GM12878 (cell line): ENCODE results near the gene SRSF1. TPM values are rescaled to one million over a fixed set of nuclear protein-coding genes. Genes with fewer than 3 reads are reported as not detected.

Experiments used
- BRCA1 ChIP-seq: IDR thresholded peaks from 2 replicates; pipeline ENCODE4 v1.6.1; 2011; ENCODE audit warnings: low read depth, low read length, improper control_type of control experiment
- GATAD2B ChIP-seq: fragments of 450-650 bp; conservative IDR thresholded peaks from 2 replicates; pipeline ENCODE4 v1.6.1; 2017; ENCODE audit warnings: low read depth, mild to moderate bottlenecking, moderate library complexity
- MTA2 ChIP-seq: fragments of 450-650 bp; IDR thresholded peaks from 2 replicates; pipeline ENCODE4 v1.6.1; 2016; ENCODE audit warnings: low read depth, mild to moderate bottlenecking, moderate library complexity
- PAX8 ChIP-seq: fragments of 450-650 bp; IDR thresholded peaks from 2 replicates; pipeline ENCODE4 v1.6.1; 2017; ENCODE audit warnings: mild to moderate bottlenecking, moderate library complexity
- STAT1 ChIP-seq: fragments of 450-650 bp; conservative IDR thresholded peaks from 2 replicates; pipeline ENCODE4 v1.6.1; 2014; ENCODE audit warnings: antibody characterized with exemption, mild to moderate bottlenecking
- TCF7 ChIP-seq: IDR thresholded peaks from 2 replicates; pipeline ENCODE4 v1.6.1; 2014; ENCODE audit warnings: antibody characterized with exemption, borderline replicate concordance
- ZNF24 ChIP-seq: fragments of 450-650 bp; IDR thresholded peaks from 2 replicates; pipeline ENCODE4 v1.6.1; 2017; ENCODE audit warnings: antibody characterized with exemption, mild to moderate bottlenecking
- ZZZ3 ChIP-seq: IDR thresholded peaks from 2 replicates; pipeline ENCODE4 v1.6.1; 2011; ENCODE audit warnings: low read depth; ENCODE audit not compliant: control insufficient read depth, insufficient read length
- polyA plus RNA-seq, 11 experiments: library from polyadenylated mRNA; depleted of rRNA in 4 of 11; unstranded in 6 of 11; stranded (reverse) in 5 of 11; fragments of >200 nt; fragmentation: Nextera tagmentation in 4 of 11; fragmentation: Illumina TruSeq in 1 of 11; extraction: Ambion mirVana in 4 of 11; extraction: Trizol in 1 of 11; gene quantifications; 1 replicate in 1 of 11; 2 replicates in 10 of 11; pipeline versions ENCODE4 v1.2.1 to v1.2.3, GENCODE V29; 2011 to 2016; ENCODE audit warnings: inconsistent platforms in 2 of 11, missing spikeins in 2 of 11, low read depth in 1 of 11
- total RNA-seq, 4 experiments: library from RNA; depleted of rRNA in 3 of 4; stranded (reverse); fragments of >200 nt in 3 of 4; fragmentation: Illumina TruSeq in 1 of 4; extraction: Trizol in 1 of 4; gene quantifications; 2 replicates each; pipeline versions ENCODE4 v1.2.1 to v1.2.3, GENCODE V29; 2013 to 2021
- TF ChIP-seq, protein P1 (sequence below): fragments of 450-650 bp; IDR thresholded peaks from 2 replicates; pipeline ENCODE4 v1.6.1; 2017; ENCODE audit warnings: antibody characterized with exemption, mild to moderate bottlenecking, moderate library complexity
- TF ChIP-seq, protein P2 (sequence below): fragments of 450-650 bp; IDR thresholded peaks from 2 replicates; pipeline ENCODE4 v1.6.1; 2016; ENCODE audit warnings: mild to moderate bottlenecking
- TF ChIP-seq, protein P3 (sequence below): fragments of 450-650 bp; IDR thresholded peaks from 2 replicates; pipeline ENCODE4 v1.6.1; 2018; ENCODE audit warnings: borderline replicate concordance, mild to moderate bottlenecking; ENCODE audit not compliant: partially characterized antibody
- TF ChIP-seq, protein P4 (sequence below): fragments of 450-650 bp; IDR thresholded peaks from 2 replicates; pipeline ENCODE4 v1.6.1; 2014; ENCODE audit warnings: mild to moderate bottlenecking

SRSF1 gene
- total and polyA plus RNA-seq, 10 of the 15 experiments (the other 5 are each of a cell fraction or from before 2014, with no cell fraction given) = 101 to 474 (median 404) TPM

DNA sequence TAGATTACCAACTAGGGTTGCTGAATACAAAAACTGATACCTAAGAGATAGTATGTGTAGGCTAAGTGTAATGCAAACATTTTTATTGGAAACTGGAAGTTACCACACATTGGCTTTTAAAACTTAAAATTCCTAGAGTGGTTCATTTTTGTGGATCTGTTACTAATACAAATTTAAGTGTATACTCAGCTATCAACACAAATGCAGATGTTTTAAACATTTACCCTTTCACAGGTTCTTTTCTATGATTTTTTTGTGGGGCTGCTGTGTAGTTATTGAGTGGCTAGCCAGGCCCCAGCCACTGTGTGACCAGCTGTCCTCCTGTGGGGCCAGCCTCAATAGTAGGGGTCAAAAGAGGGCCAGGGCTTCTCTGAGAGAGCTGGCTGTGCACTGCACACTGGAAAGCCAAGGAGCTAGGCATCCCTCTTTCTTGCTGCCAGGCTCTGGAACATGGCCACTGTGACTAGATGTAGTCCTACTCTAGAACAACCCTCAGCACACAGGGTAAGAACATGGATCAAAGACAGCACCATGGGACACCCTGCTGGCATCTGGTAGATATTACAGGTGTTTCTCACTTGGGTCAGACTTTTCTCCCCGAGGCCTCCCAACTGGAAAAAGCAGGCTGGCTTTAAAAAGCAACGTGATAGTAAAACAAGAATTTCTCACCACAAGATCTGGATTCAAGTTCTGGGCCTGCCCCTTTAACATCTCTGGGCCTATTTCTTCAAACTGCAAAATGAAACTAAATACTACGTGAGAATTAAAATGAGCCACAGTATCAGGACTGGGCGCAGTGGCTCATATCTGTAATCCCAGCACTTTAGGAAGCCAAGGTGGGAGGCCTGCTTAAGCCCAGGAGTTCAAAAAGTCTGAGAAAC, 11.7 kb downstream of the SRSF1 start (continued):
- TF ChIP-seq, protein P1, sequence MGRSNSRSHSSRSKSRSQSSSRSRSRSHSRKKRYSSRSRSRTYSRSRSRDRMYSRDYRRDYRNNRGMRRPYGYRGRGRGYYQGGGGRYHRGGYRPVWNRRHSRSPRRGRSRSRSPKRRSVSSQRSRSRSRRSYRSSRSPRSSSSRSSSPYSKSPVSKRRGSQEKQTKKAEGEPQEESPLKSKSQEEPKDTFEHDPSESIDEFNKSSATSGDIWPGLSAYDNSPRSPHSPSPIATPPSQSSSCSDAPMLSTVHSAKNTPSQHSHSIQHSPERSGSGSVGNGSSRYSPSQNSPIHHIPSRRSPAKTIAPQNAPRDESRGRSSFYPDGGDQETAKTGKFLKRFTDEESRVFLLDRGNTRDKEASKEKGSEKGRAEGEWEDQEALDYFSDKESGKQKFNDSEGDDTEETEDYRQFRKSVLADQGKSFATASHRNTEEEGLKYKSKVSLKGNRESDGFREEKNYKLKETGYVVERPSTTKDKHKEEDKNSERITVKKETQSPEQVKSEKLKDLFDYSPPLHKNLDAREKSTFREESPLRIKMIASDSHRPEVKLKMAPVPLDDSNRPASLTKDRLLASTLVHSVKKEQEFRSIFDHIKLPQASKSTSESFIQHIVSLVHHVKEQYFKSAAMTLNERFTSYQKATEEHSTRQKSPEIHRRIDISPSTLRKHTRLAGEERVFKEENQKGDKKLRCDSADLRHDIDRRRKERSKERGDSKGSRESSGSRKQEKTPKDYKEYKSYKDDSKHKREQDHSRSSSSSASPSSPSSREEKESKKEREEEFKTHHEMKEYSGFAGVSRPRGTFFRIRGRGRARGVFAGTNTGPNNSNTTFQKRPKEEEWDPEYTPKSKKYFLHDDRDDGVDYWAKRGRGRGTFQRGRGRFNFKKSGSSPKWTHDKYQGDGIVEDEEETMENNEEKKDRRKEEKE = no peak
- TF ChIP-seq BRCA1 (no peak), MTA2 (no peak), GATAD2B (no peak), ZZZ3 (no peak), TCF7 (no peak), STAT1 (no peak), ZNF24 (no peak), PAX8 (no peak)
- TF ChIP-seq, protein P2, sequence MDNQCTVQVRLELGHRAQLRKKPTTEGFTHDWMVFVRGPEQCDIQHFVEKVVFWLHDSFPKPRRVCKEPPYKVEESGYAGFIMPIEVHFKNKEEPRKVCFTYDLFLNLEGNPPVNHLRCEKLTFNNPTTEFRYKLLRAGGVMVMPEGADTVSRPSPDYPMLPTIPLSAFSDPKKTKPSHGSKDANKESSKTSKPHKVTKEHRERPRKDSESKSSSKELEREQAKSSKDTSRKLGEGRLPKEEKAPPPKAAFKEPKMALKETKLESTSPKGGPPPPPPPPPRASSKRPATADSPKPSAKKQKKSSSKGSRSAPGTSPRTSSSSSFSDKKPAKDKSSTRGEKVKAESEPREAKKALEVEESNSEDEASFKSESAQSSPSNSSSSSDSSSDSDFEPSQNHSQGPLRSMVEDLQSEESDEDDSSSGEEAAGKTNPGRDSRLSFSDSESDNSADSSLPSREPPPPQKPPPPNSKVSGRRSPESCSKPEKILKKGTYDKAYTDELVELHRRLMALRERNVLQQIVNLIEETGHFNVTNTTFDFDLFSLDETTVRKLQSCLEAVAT = no peak
- TF ChIP-seq, protein P3, sequence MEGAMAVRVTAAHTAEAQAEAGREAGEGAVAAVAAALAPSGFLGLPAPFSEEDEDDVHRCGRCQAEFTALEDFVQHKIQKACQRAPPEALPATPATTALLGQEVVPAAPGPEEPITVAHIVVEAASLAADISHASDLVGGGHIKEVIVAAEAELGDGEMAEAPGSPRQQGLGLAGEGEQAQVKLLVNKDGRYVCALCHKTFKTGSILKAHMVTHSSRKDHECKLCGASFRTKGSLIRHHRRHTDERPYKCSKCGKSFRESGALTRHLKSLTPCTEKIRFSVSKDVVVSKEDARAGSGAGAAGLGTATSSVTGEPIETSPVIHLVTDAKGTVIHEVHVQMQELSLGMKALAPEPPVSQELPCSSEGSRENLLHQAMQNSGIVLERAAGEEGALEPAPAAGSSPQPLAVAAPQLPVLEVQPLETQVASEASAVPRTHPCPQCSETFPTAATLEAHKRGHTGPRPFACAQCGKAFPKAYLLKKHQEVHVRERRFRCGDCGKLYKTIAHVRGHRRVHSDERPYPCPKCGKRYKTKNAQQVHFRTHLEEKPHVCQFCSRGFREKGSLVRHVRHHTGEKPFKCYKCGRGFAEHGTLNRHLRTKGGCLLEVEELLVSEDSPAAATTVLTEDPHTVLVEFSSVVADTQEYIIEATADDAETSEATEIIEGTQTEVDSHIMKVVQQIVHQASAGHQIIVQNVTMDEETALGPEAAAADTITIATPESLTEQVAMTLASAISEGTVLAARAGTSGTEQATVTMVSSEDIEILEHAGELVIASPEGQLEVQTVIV = no peak
- TF ChIP-seq, protein P4, sequence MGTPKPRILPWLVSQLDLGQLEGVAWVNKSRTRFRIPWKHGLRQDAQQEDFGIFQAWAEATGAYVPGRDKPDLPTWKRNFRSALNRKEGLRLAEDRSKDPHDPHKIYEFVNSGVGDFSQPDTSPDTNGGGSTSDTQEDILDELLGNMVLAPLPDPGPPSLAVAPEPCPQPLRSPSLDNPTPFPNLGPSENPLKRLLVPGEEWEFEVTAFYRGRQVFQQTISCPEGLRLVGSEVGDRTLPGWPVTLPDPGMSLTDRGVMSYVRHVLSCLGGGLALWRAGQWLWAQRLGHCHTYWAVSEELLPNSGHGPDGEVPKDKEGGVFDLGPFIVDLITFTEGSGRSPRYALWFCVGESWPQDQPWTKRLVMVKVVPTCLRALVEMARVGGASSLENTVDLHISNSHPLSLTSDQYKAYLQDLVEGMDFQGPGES = no peak
